Astrocyte (in vitro differentiated cells and primary cell): ENCODE measurements around the gene MSN. TPM values are rescaled to one million over a fixed set of nuclear protein-coding genes. Genes with fewer than 3 reads are reported as not detected.
"Not testable (repeated sequence)": the region's sequence is repeated elsewhere in the genome, so short reads cannot be mapped to it uniquely, and the experiment has no call there.

Experiments used
- DNase-seq: peaks from one replicate; pipeline ENCODE4 v3.0.0-alpha.2; 2010; ENCODE audit warnings: low read depth
- FAIRE-seq: peaks from 2 replicates; lab custom pipeline; 2011; peaks lifted over from hg19 to GRCh38; lab: Jason Lieb, UNC
- H2AFZ ChIP-seq: 2 replicates; pipeline ENCODE4 v1.6.0; 2012; ENCODE audit warnings: low read depth, low read length, inconsistent platforms
- H3K27ac ChIP-seq: 2 replicates; pipeline ENCODE4 v1.5.1; 2011; ENCODE audit warnings: low read depth, low read length, inconsistent platforms
- H3K27me3 ChIP-seq: 2 replicates; pipeline ENCODE4 v1.6.0; 2011; ENCODE audit warnings: low read length, inconsistent platforms; ENCODE audit not compliant: insufficient read depth
- H3K36me3 ChIP-seq: 2 replicates; pipeline ENCODE4 v1.5.1; 2011; ENCODE audit warnings: low read length, inconsistent platforms; ENCODE audit not compliant: insufficient read depth
- H3K4me1 ChIP-seq: 2 replicates; pipeline ENCODE4 v1.5.1; 2011; ENCODE audit warnings: low read length, inconsistent platforms; ENCODE audit not compliant: insufficient read depth
- H3K4me2 ChIP-seq: 2 replicates; pipeline ENCODE4 v1.6.0; 2012; ENCODE audit warnings: low read length, inconsistent platforms
- H3K4me3 ChIP-seq: 2 replicates; pipeline ENCODE4 v1.5.1; 2011; ENCODE audit warnings: low read depth, mild to moderate bottlenecking, low read length, inconsistent platforms; ENCODE audit not compliant: insufficient read depth
- H3K79me2 ChIP-seq: 2 replicates; pipeline ENCODE4 v1.6.0; 2012; ENCODE audit warnings: mild to moderate bottlenecking, low read length, inconsistent platforms; ENCODE audit not compliant: insufficient read depth
- H3K9ac ChIP-seq: 2 replicates; pipeline ENCODE4 v1.6.0; 2012; ENCODE audit warnings: mild to moderate bottlenecking, low read length, inconsistent platforms
- H3K9me3 ChIP-seq: 2 replicates; pipeline ENCODE4 v1.5.1; 2012; ENCODE audit warnings: low read depth, mild to moderate bottlenecking, low read length, inconsistent platforms; ENCODE audit not compliant: insufficient read depth
- H4K20me1 ChIP-seq: 2 replicates; pipeline ENCODE4 v1.6.0; 2012; ENCODE audit warnings: low read length, inconsistent platforms; ENCODE audit not compliant: insufficient read depth
- H3K27ac Mint-ChIP-seq: one replicate; pipeline ENCODE4 v1.8.0; 2021; ENCODE audit warnings: mild to moderate bottlenecking, mixed read lengths; ENCODE audit not compliant: unreplicated experiment
- H3K27me3 Mint-ChIP-seq: one replicate; pipeline ENCODE4 v1.8.0; 2021; ENCODE audit warnings: low read depth, mixed read lengths; ENCODE audit not compliant: unreplicated experiment
- H3K36me3 Mint-ChIP-seq: one replicate; pipeline ENCODE4 v1.8.0; 2021; ENCODE audit warnings: low read depth, mixed read lengths; ENCODE audit not compliant: unreplicated experiment
- H3K4me1 Mint-ChIP-seq: one replicate; pipeline ENCODE4 v1.8.0; 2021; ENCODE audit warnings: low read depth, mixed read lengths; ENCODE audit not compliant: unreplicated experiment
- H3K4me3 Mint-ChIP-seq: one replicate; pipeline ENCODE4 v1.8.0; 2021; ENCODE audit warnings: mild to moderate bottlenecking, moderate library complexity, mixed read lengths; ENCODE audit not compliant: unreplicated experiment
- H3K9me3 Mint-ChIP-seq: one replicate; pipeline ENCODE4 v1.8.0; 2021; ENCODE audit warnings: mild to moderate bottlenecking, mixed read lengths; ENCODE audit not compliant: unreplicated experiment
- EZH2 ChIP-seq: IDR thresholded peaks from 2 replicates; pipeline ENCODE4 v1.6.1; 2012; ENCODE audit warnings: mild to moderate bottlenecking, low read length, inconsistent platforms; ENCODE audit not compliant: insufficient read depth
- total RNA-seq: library from RNA; stranded (reverse); gene quantifications from 2 replicates; pipeline ENCODE4 v1.2.1, GENCODE V29; 2021
- TF ChIP-seq, protein P1 (sequence below): IDR thresholded peaks from 2 replicates; pipeline ENCODE4 v1.5.1; 2011; ENCODE audit warnings: low read depth, mild to moderate bottlenecking, inconsistent platforms, low read length, moderate library complexity; ENCODE audit not compliant: insufficient read depth

The MSN gene
- total RNA-seq, 1 donor from 2014 or later, result 369 TPM

GRCh38 chrX:65635822-65636221, 31.6 kb upstream of the MSN start:
- Histone ChIP-seq H4K20me1 (no peaks in the 10 kb centered on the region), H3K4me1 (no peaks in the 10 kb centered on the region), H3K27ac (no peak overlapping the region), H3K4me2 (no peak overlapping the region), H3K36me3 (no peaks in the 10 kb centered on the region), H2AFZ (no peak overlapping the region), H3K9ac (no peak overlapping the region), H3K79me2 (no peaks in the 10 kb centered on the region), H3K27me3 (no peaks in the 10 kb centered on the region), H3K9me3 (no peaks in the 10 kb centered on the region), H3K4me3 (no peak overlapping the region)
- H3K9me3 Mint-ChIP-seq, result no peaks in the 10 kb centered on the region
- no peaks in the 10 kb centered on the region for H3K27me3 Mint-ChIP-seq
- H3K36me3 Mint-ChIP-seq, result no peaks in the 10 kb centered on the region
- no peak overlapping the region for H3K27ac Mint-ChIP-seq
- H3K4me3 Mint-ChIP-seq, result no peak overlapping the region
- TF ChIP-seq EZH2, result no peak
- DNase-seq, result no peak
- H3K4me1 Mint-ChIP-seq, result peaks cover 4% of the 10 kb centered on the region
- FAIRE-seq, result no peak

GRCh38 chrX:65636261-65636660, 31.2 kb upstream of the MSN start:
- H3K27ac Mint-ChIP-seq, H3K9ac ChIP-seq: not testable (repeated sequence)

DNA sequence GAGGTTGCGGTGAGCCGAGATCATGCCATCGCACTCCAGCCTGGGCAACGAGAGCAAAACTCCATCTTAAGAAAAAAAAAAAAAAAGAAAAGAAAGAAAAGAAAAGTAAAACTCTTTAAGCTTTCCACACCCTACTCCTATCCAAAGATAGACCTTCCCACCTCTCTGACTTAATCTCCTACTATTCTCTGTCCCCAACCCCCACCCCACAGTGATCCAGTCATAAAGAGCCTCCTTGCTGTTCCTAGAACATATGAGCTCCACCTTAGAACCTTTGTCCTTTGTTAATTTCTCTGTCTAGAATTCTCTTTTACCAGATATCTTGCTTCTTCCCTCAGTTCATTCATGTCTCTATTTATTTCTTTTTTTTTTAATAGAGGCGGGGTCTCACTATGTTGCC, 30.1 kb upstream of the MSN start:
- FAIRE-seq, result no peak
- no peaks in the 10 kb centered on the region for H3K4me1 ChIP-seq
- DNase-seq, result no peak
- H3K9ac ChIP-seq, result no peak overlapping the region
- H3K27ac ChIP-seq, result no peak overlapping the region
- Mint-ChIP-seq H3K4me1 (peaks cover 4% of the 10 kb centered on the region), H3K27ac (no peak overlapping the region), H3K36me3 (no peaks in the 10 kb centered on the region), H3K9me3 (no peaks in the 10 kb centered on the region), H3K27me3 (no peaks in the 10 kb centered on the region), H3K4me3 (no peak overlapping the region)
- TF ChIP-seq, protein P1, sequence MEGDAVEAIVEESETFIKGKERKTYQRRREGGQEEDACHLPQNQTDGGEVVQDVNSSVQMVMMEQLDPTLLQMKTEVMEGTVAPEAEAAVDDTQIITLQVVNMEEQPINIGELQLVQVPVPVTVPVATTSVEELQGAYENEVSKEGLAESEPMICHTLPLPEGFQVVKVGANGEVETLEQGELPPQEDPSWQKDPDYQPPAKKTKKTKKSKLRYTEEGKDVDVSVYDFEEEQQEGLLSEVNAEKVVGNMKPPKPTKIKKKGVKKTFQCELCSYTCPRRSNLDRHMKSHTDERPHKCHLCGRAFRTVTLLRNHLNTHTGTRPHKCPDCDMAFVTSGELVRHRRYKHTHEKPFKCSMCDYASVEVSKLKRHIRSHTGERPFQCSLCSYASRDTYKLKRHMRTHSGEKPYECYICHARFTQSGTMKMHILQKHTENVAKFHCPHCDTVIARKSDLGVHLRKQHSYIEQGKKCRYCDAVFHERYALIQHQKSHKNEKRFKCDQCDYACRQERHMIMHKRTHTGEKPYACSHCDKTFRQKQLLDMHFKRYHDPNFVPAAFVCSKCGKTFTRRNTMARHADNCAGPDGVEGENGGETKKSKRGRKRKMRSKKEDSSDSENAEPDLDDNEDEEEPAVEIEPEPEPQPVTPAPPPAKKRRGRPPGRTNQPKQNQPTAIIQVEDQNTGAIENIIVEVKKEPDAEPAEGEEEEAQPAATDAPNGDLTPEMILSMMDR, result no peak
- TF ChIP-seq EZH2, result no peak
- H3K27me3 ChIP-seq, result no peaks in the 10 kb centered on the region
- no peaks in the 10 kb centered on the region for H3K36me3 ChIP-seq
- H3K79me2 ChIP-seq, result no peaks in the 10 kb centered on the region
- no peak overlapping the region for H3K4me2 ChIP-seq
- H2AFZ ChIP-seq, result no peak overlapping the region
- no peak overlapping the region for H3K4me3 ChIP-seq
- H3K9me3 ChIP-seq, result no peaks in the 10 kb centered on the region
- H4K20me1 ChIP-seq, result no peaks in the 10 kb centered on the region

More at GRCh38 chrX:65636261-65636660, 31.2 kb upstream of the MSN start:
- H3K27me3 Mint-ChIP-seq, H3K4me1 ChIP-seq, H2AFZ ChIP-seq, H4K20me1 ChIP-seq, H3K36me3 Mint-ChIP-seq, DNase-seq, H3K9me3 Mint-ChIP-seq, H3K9me3 ChIP-seq, H3K4me2 ChIP-seq, H3K4me3 ChIP-seq, H3K36me3 ChIP-seq, H3K27me3 ChIP-seq, H3K4me3 Mint-ChIP-seq, H3K4me1 Mint-ChIP-seq, H3K79me2 ChIP-seq, H3K27ac ChIP-seq: not testable (repeated sequence)
- peak; percentile 88 for FAIRE-seq
